HG03139 (cell line): ENCODE data around the gene ARMC2.
A peak's percentile ranks its signal among the peaks of the same experiment; 100 is the strongest.
"Not testable (repeated sequence)": the region's sequence is repeated elsewhere in the genome, so short reads cannot be mapped to it uniquely, and the experiment has no call there.

ENCODE experiments used
- ATAC-seq: cut with Tn5 transposase; IDR thresholded peaks from one replicate; pipeline ENCODE4 v1.9.1; 2021; ENCODE audit not compliant: unreplicated experiment

Gene ARMC2

GRCh38 chr6:108848116-108848868, at the start of gene ARMC2:
Gene ARMC2 (plus strand): TSS chr6:108848422. CDS start chr6:108854268, 5,846 bp downstream.
- ATAC-seq = peak; percentile 96

GRCh38 chr6:108798670-108799353, 49.4 kb upstream of the ARMC2 start:
- ATAC-seq = no peak

GRCh38 chr6:108799354-108799717, 48.9 kb upstream of the ARMC2 start:
- ATAC-seq = no peak

GRCh38 chr6:108799791-108800190, 48.4 kb upstream of the ARMC2 start:
- ATAC-seq = no peak

GRCh38 chr6:108800427-108800864, 47.8 kb upstream of the ARMC2 start:
- ATAC-seq = no peak

GRCh38 chr6:108801366-108801765, 46.9 kb upstream of the ARMC2 start:
- no peak for ATAC-seq

- ATAC-seq = no peak
These were observed 44.2 kb upstream of the ARMC2 start for GRCh38 chr6:108803982-108804490.

- ATAC-seq = no peak
These were observed 43.3 kb upstream of the ARMC2 start for GRCh38 chr6:108804956-108805355.

- peak; percentile 79 for ATAC-seq
These were observed 42.5 kb upstream of the ARMC2 start for GRCh38 chr6:108805611-108806167.

GRCh38 chr6:108806171-108806570, 42.1 kb upstream of the ARMC2 start:
- ATAC-seq = peak; percentile 11

- no peak for ATAC-seq
These were observed 41.6 kb upstream of the ARMC2 start for GRCh38 chr6:108806665-108807064.

GRCh38 chr6:108807928-108808327, 40.3 kb upstream of the ARMC2 start:
- ATAC-seq = no peak

- ATAC-seq = no peak
These were observed 39.0 kb upstream of the ARMC2 start for GRCh38 chr6:108809211-108809610.

- ATAC-seq = no peak
These were observed 38.1 kb upstream of the ARMC2 start for GRCh38 chr6:108810057-108810643.

- no peak for ATAC-seq
These were observed 36.7 kb upstream of the ARMC2 start for GRCh38 chr6:108811490-108811889.

GRCh38 chr6:108813218-108813617, 35.0 kb upstream of the ARMC2 start:
- ATAC-seq = not testable (repeated sequence)

- not testable (repeated sequence) for ATAC-seq
These were observed 30.9 kb upstream of the ARMC2 start for GRCh38 chr6:108817276-108817675.

GRCh38 chr6:108820006-108820405, 28.2 kb upstream of the ARMC2 start:
- no peak for ATAC-seq

GRCh38 chr6:108822401-108822800, 25.8 kb upstream of the ARMC2 start:
- ATAC-seq = no peak

GRCh38 chr6:108825326-108825725, 22.9 kb upstream of the ARMC2 start:
- ATAC-seq = no peak

- no peak for ATAC-seq
These were observed 17.1 kb upstream of the ARMC2 start for GRCh38 chr6:108831104-108831503.

GRCh38 chr6:108832738-108833137, 15.5 kb upstream of the ARMC2 start:
- ATAC-seq = no peak
